Fibroblast of the aortic adventitia (primary cell): ENCODE measurements around the gene HPN. TPM values are rescaled to one million over a fixed set of nuclear protein-coding genes. Genes with fewer than 3 reads are reported as not detected.
"Not testable (repeated sequence)": the region's sequence is repeated elsewhere in the genome, so short reads cannot be mapped to it uniquely, and the experiment has no call there.

Experiments
- DNase-seq: peaks from one replicate; pipeline ENCODE4 v3.0.0-alpha.2; 2010; ENCODE audit warnings: low read depth
- H3K4me3 ChIP-seq: 2 replicates; pipeline ENCODE4 v1.5.1; 2011; ENCODE audit warnings: low read depth, mild to moderate bottlenecking, control low read depth, low read length, moderate library complexity
- CTCF ChIP-seq: IDR thresholded peaks from 2 replicates; pipeline ENCODE4 v1.5.1; 2011; ENCODE audit warnings: mild to moderate bottlenecking, low read length, control low read depth, inconsistent platforms; ENCODE audit not compliant: insufficient read depth
- total RNA-seq: library from RNA; depleted of rRNA; stranded (reverse); fragments of >200 nt; gene quantifications from 2 replicates; pipeline ENCODE4 v1.2.3, GENCODE V29; 2012; ENCODE audit warnings: low replicate concordance

HPN gene
- total RNA-seq: 0.98 TPM in 1 of 2 replicates, not detected in the other

GRCh38 chr19:35041548-35042055, at the start of gene HPN:
HPN (plus strand) TSS chr19:35041721; CDS start chr19:35042507, 786 bp downstream.
- no peak within 1 kb of the TSS for H3K4me3 ChIP-seq
- no peak for DNase-seq
- no peak for TF ChIP-seq CTCF

- not testable (repeated sequence) for DNase-seq, H3K4me3 ChIP-seq
Observed at GRCh38 chr19:34992582-34992981, 48.9 kb upstream of the HPN start.

- H3K4me3 ChIP-seq: no peak overlapping the region
- no peak for DNase-seq
- no peak for TF ChIP-seq CTCF
Observed at GRCh38 chr19:34994286-34994642, 47.3 kb upstream of the HPN start.

GRCh38 chr19:34994643-34995541, 46.6 kb upstream of the HPN start:
- peak; percentile 27 for DNase-seq

GRCh38 chr19:34995551-34995950, 46.0 kb upstream of the HPN start:
- no peak overlapping the region for H3K4me3 ChIP-seq
- DNase-seq: no peak
- no peak for TF ChIP-seq CTCF

More at GRCh38 chr19:34994643-34995541, 46.6 kb upstream of the HPN start:
- H3K4me3 ChIP-seq: no peak overlapping the region
- TF ChIP-seq CTCF: no peak

- no peak for TF ChIP-seq CTCF
- DNase-seq: no peak
- no peak overlapping the region for H3K4me3 ChIP-seq
Observed at GRCh38 chr19:34997071-34997617, 44.4 kb upstream of the HPN start.

- DNase-seq, H3K4me3 ChIP-seq: not testable (repeated sequence)
Observed at GRCh38 chr19:34998224-34998623, 43.3 kb upstream of the HPN start.
